Bronchial epithelial cell (primary cell): ENCODE measurements around the gene SP6. TPM values are rescaled to one million over a fixed set of nuclear protein-coding genes. Genes with fewer than 3 reads are reported as not detected.
A peak's percentile ranks its signal among the peaks of the same experiment; 100 is the strongest.

ENCODE experiments used
- DNase-seq: peaks from one replicate; pipeline ENCODE4 v3.0.0-alpha.2; 2010; ENCODE audit warnings: low read depth
- FAIRE-seq: peaks from 2 replicates; lab custom pipeline; 2011; peaks lifted over from hg19 to GRCh38; lab: Jason Lieb, UNC
- H3K27me3 ChIP-seq: 2 replicates; pipeline ENCODE4 v1.5.1; 2011; ENCODE audit warnings: low read length; ENCODE audit not compliant: control insufficient read depth, insufficient read depth
- H3K36me3 ChIP-seq: 2 replicates; pipeline ENCODE4 v1.5.1; 2011; ENCODE audit warnings: low read length; ENCODE audit not compliant: control insufficient read depth, insufficient read depth
- H3K4me3 ChIP-seq: 2 replicates; pipeline ENCODE4 v1.5.1; 2011; ENCODE audit warnings: mild to moderate bottlenecking, low read depth, low read length, control low read depth
- CTCF ChIP-seq: IDR thresholded peaks from 2 replicates; pipeline ENCODE4 v1.5.1; 2011; ENCODE audit warnings: mild to moderate bottlenecking, moderate library complexity, low read length, control low read depth, inconsistent platforms; ENCODE audit not compliant: insufficient read depth, severe bottlenecking
- total RNA-seq: library from RNA; depleted of rRNA; stranded (reverse); fragments of >200 nt; gene quantifications from 2 replicates; pipeline ENCODE4 v1.2.1, GENCODE V29; 2014

Gene SP6
- total RNA-seq, 1 donor from 2014 or later, result 0.79 TPM

- peak; percentile 89 for FAIRE-seq
- TF ChIP-seq CTCF, result no peak
- H3K4me3 ChIP-seq, result no peak overlapping the region
Observed at GRCh38 chr17:47882247-47882646, 31.3 kb upstream of the SP6 start.

GRCh38 chr17:47879776-47880454 is 29.0 kb upstream of the SP6 start:
- FAIRE-seq, result no peak
- no peak for TF ChIP-seq CTCF
- H3K27me3 ChIP-seq, result peaks cover 2% of the 10 kb centered on the region
- no peak for DNase-seq
- no peaks in the 10 kb centered on the region for H3K36me3 ChIP-seq
- no peak overlapping the region for H3K4me3 ChIP-seq

More at GRCh38 chr17:47882247-47882646, 31.3 kb upstream of the SP6 start:
- no peak for DNase-seq
- H3K27me3 ChIP-seq, result no peaks in the 10 kb centered on the region
- H3K36me3 ChIP-seq, result no peaks in the 10 kb centered on the region

GRCh38 chr17:47879028-47879585 is 28.1 kb upstream of the SP6 start:
- Histone ChIP-seq H3K36me3 (no peaks in the 10 kb centered on the region), H3K27me3 (peaks cover 2% of the 10 kb centered on the region), H3K4me3 (no peak overlapping the region)
- no peak for TF ChIP-seq CTCF
- DNase-seq, result peak; percentile 18
- no peak for FAIRE-seq

GRCh38 chr17:47878203-47879027 is 27.5 kb upstream of the SP6 start:
- FAIRE-seq, result no peak
- Histone ChIP-seq H3K27me3 (peaks cover 2% of the 10 kb centered on the region), H3K4me3 (no peak overlapping the region), H3K36me3 (no peaks in the 10 kb centered on the region)
- no peak for DNase-seq
- TF ChIP-seq CTCF, result no peak

GRCh38 chr17:47877368-47878034 is 26.5 kb upstream of the SP6 start:
- FAIRE-seq (no peak), DNase-seq (no peak)
- H3K4me3 ChIP-seq, result no peak overlapping the region
- no peak for TF ChIP-seq CTCF
- H3K36me3 ChIP-seq, result no peaks in the 10 kb centered on the region
- H3K27me3 ChIP-seq, result peaks cover 4% of the 10 kb centered on the region
